GM18858 (cell line): ENCODE data around the gene MSI2.
A peak's percentile ranks its signal among the peaks of the same experiment; 100 is the strongest.

Source experiments
- ATAC-seq: cut with Tn5 transposase; IDR thresholded peaks from one replicate; pipeline ENCODE4 v1.9.1; 2021; ENCODE audit not compliant: unreplicated experiment

Gene MSI2

DNA sequence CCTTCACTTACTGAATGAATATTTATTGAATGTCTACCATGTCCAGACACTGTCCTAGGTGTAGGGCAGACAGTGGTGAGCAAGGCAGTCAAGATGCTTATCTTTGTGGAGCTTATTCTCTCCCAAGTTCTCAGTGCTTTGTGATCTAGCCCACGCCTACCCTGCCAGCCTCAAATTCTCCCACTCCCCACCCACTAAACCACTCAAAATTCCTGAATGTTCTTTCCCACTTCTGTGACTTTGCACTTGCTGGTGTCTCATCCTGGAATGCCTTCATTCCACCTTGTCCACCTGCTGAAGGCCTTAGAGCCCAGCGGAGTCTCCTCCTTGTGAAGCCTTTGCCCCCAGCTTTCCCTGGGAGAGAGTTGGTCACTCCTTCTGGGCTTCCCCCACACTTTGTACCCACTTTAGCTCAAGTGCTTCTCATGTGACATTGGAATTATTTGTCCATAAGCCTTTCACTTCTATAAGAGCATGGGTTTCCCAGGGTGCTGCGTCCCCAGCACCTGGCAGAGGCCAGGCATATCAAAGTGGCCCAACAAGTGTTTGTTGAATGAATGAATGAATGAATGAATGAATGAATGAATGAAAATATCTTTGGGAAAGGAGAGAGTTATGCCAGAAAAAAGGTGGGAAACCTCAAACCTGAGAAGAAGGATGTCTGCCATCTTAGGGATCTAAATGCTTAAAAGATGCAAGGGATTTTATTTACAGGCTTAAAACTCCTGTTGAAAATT is 465.8 kb downstream of the MSI2 start:
- ATAC-seq: no peak

DNA sequence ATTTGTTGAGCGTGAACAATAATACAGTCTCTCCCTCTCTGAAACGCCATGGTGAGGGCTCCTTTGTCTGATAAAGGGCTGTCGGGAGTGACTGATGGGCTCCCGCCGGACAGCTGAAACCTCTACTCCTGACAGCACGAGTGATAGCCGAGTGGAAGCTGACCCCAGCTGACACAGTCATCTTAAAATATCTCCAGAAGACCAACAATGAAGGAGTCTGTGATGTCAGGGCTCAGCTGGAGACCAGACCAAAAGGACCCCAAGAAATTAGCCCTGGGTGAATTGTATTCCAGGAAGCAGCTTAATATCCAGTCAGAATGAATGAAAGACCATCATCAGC is 466.4 kb downstream of the MSI2 start:
- ATAC-seq: no peak

DNA sequence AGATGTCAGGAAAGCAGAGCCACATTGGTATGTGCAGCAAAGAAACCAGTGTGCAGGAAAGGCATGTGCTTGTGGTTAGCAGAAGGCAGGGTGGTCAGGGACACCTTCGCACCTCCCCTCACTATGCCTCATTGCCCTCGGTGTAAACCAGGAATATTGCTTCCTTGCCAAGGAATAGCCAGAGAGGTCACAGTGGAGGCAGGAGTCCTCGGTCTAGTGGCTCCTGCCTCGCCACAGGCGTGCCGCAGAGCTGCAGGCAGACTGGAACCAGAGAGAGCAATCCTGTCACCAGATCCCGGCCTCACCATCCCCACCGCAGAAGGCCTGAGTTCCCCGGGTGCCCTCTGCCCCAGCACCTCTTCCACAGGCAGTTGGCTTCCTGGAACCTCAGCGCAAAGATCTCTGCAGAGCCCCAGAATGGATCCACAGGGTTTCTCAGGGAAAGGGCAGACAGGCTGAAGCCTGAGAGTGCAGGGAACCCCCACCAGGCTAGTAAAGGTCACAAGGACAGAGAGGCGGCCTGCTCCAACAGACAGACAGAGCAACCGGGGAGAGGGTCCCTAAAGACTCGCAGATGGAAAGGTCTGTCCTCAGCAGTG is 467.2 kb downstream of the MSI2 start:
- no peak for ATAC-seq

DNA sequence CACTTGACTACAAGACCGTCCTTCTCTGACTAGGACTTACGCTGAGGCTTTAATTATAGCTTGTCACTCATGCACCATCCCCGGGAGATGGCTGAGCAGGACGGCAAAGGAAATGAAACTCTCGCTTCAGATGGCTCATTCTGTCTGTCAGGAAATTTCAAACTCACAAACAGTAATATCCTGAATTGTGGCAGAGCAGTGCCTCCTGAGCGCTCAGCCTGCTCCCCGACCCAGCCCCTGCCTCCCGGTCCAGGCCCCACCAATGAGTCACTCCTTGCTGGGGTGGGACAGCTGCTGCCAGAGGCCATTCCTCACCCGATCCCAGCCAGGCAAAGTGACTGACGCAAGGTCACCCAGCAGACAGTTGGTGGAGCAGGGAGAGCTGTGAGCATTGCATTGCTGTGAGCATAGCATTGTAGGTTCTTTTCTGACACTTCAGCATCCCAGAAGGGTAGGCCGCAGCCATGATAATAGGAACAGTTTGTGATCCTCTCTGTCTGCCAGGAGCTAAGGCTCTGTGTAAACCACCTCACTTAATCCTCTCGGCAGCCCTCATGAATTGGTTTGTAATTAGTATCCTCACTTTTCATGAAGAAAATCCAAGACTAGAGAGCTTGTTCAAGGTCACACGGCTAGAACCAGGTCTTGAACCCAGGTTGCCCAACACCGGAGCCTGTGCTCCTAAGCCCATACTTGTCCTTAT is 467.9 kb downstream of the MSI2 start:
- ATAC-seq: peak; percentile 84

DNA sequence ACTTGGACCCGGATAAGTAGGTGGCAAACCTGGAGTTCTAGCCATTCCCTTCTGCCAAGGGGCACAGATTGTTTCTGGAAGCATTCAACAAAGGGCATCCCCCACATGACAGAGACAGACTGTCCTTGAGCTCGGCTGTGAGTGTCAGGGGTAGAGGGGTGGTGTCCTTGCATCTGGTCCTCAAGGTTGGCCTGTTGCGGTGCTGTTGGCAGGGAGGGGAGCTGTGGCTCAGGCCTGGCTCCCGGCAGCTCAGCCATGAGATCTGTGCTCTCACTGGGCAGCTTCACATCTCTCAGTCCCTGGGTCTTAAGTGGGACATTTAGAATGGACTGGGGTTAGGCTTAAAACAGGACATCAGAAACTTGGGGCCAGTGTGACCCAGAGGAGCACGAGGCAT is 468.4 kb downstream of the MSI2 start:
- no peak for ATAC-seq

DNA sequence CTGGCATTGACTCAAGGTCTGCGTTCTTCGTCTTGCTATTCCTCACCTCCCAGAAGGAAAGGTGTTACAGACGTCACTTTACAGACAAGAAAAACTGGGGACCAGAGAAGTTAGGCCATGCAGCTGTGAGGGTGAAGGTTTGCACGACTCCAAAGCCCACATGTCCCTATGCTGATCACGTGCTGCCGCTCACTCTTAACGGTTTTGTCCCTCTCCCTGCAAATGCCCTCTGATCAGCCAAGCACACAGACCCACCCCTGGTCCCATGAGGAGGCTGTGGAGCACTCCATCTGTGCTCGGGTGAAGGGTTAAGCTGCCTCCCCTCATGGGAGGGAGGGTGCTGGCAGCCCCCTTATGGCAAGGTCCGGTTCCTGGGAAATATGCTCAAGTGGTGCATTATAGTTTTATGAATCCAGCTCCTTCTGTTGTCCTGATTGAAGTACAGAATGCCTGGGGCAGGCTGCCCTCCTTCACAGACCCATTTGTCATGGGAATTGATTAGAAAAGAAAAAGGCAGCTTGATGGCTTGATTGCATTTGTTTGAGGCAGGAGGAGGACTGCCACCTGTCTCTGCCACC is 470.0 kb downstream of the MSI2 start:
- ATAC-seq: no peak

DNA sequence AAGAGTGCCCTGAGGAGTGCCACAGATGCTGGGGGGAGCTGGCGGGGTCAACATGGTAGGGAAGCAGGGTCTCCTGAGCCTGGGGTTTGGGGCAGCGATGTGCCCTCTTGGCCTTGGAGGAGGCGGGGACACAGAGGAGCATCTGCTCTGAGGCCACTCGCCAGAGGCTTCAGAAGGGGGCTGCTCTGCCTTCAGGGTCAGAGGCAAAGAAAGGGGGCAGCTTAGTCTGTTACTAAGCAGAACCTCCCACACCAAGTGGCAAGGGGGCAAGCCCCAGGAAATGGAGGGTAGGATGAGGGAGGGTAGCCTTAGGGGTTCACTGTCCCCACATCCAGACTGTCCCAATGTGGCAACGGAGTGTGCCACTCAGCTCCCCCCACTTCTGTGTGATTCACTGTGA is 470.5 kb downstream of the MSI2 start:
- no peak for ATAC-seq

DNA sequence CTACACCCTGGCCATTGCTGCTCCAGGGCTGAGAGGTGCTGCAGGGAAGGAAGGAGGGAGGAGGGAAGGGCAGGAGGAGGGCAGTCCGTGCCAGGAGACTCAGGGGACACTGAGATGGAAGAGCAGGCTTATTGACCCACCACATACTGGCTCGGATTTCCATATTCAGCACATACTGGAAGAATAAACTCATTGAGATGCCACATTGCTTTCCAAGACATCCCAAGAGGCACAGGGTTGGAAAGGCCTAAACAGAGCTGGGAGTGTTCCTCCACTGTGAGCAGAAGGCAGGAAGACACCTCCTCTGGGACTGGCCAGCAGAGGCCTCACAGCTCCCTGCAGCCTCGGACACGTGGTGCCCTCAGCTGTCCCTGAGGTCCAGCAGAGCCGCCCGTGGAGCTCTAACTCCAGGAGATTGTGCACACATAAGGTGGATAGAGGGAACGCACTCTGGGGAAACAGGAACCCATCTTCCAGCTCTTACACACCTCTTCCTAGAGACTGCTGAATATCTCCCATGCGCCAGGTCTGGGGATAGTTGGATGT is 471.4 kb downstream of the MSI2 start:
- no peak for ATAC-seq

DNA sequence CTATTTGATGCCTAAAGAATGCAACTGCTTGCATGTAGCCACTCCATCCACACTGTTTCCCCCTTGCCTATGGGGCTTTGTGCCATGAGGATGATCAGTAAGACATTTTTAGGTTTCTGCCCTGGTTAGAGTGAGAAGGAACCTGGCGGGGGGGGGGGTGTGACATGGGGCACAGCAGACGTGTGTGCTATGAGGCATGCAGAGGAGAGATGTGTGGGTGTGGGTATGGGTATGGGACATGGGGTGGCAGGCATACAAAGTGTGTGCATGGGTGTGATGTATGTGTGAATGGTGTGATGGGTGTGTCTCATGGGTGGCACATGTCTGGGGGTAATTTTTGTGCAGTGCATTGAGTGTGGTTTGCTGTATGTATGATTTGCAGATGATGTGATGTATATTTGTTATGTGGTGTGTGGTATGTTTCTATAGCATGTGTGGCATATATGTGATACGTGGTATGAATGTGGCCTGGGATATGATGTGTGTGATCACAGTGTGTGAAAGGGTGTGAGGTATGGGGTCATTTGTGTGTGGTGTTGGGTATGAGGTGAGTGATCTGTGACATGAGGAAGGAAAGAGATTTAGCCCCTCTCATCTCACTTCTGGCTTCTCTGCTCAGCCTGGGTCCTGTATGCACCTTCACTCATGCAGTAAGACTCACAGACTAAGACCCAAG is 473.8 kb downstream of the MSI2 start:
- no peak for ATAC-seq

DNA sequence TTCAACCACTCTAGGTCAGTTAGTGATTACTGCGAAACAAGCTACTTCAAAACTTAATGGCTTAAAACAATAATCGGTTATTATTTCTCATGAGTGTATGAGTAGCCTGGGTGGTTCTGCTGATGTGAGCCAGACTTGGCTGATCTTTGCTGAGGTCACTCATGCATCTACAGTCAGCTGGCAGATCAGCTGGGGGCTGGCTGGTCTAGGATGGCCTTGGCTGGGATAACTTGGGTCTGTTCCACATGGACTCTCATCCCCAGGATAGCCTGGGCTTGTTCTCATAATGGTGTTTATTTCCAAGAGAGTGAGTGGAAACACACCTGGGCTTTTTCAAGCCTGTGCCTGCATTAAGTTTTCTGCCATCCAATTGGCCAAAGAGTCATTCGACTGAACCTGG is 475.7 kb downstream of the MSI2 start:
- ATAC-seq: no peak

DNA sequence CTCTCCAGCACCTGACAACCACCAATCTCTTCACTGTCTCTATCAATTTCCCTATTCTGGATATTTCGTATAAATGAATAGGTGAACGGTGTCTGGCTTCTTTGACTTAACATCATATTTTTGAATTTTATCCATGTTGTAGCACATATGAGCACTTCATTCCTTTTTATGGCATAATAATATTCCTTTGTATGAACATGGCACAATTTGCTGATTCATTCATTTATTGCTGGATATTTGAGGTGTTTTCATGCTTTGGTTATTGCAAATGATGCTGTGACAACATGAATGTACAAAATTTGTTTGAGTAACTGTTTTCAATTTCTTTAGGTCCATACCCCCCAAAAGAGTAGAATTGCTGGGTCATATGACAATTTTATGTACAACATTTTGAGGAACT is 476.8 kb downstream of the MSI2 start:
- ATAC-seq: no peak
